OCI-LY1 (cell line): ENCODE results near the gene SMYD3.

Experiments
- H2AFZ ChIP-seq: fragments of 200-600 bp; sonication (generic), shearing (Covaris generic); 2 replicates; pipeline ENCODE4 v1.6.0; 2014; ENCODE audit warnings: antibody characterized with exemption, mild to moderate bottlenecking, low read length
- H3F3A ChIP-seq: fragments of 200-600 bp; sonication (generic), shearing (Covaris generic); 2 replicates; pipeline ENCODE4 v1.6.0; 2014; ENCODE audit warnings: mild to moderate bottlenecking, antibody characterized with exemption, low read length, moderate library complexity; ENCODE audit not compliant: insufficient read depth
- H3K27ac ChIP-seq: fragments of 200-600 bp; sonication (generic); 2 replicates; pipeline ENCODE4 v1.5.1; 2014; ENCODE audit warnings: low read length, mixed run types, mild to moderate bottlenecking, low read depth; ENCODE audit not compliant: poor library complexity, severe bottlenecking
- H3K27me3 ChIP-seq: fragments of 200-600 bp; sonication (generic); 2 replicates; pipeline ENCODE4 v1.6.0; 2014; ENCODE audit warnings: antibody characterized with exemption, mild to moderate bottlenecking, low read length, moderate library complexity; ENCODE audit not compliant: insufficient read depth
- H3K36me3 ChIP-seq: fragments of 200-600 bp; sonication (generic); 2 replicates; pipeline ENCODE4 v1.6.1; 2014; ENCODE audit warnings: mild to moderate bottlenecking, antibody characterized with exemption, low read length, moderate library complexity, mixed read lengths; ENCODE audit not compliant: insufficient read depth
- H3K4me1 ChIP-seq: fragments of 200-600 bp; sonication (generic); 2 replicates; pipeline ENCODE4 v1.5.1; 2014; ENCODE audit warnings: mild to moderate bottlenecking, low read length, moderate library complexity; ENCODE audit not compliant: insufficient read depth, severe bottlenecking
- H3K4me2 ChIP-seq: fragments of 200-600 bp; sonication (generic), shearing (Covaris generic); 2 replicates; pipeline ENCODE4 v1.6.1; 2014; ENCODE audit warnings: low read length
- H3K4me3 ChIP-seq: fragments of 200-600 bp; sonication (generic); 2 replicates; pipeline ENCODE4 v1.5.1; 2014; ENCODE audit warnings: low read length, low read depth, mild to moderate bottlenecking, mixed read lengths; ENCODE audit not compliant: poor library complexity, severe bottlenecking
- H3K79me2 ChIP-seq: fragments of 200-600 bp; shearing (Covaris generic); 2 replicates; pipeline ENCODE4 v1.6.1; 2016; ENCODE audit warnings: mixed run types, low read length, mixed read lengths; ENCODE audit not compliant: insufficient read depth
- H3K9ac ChIP-seq: fragments of 200-600 bp; sonication (generic), shearing (Covaris generic); 2 replicates; pipeline ENCODE4 v1.6.1; 2014; ENCODE audit warnings: mild to moderate bottlenecking, low read length, mixed read lengths
- H3K9me2 ChIP-seq: fragments of 200-600 bp; sonication (generic), shearing (Covaris generic); 2 replicates; pipeline ENCODE4 v1.6.1; 2014; ENCODE audit warnings: low read depth, mild to moderate bottlenecking, low read length, mixed read lengths
- H3K9me3 ChIP-seq: fragments of 200-600 bp; shearing (Covaris generic); 2 replicates; pipeline ENCODE4 v1.6.1; 2014; ENCODE audit warnings: low read length, mixed read lengths
- H4K20me1 ChIP-seq: fragments of 200-600 bp; sonication (generic), shearing (Covaris generic); 2 replicates; pipeline ENCODE4 v1.6.0; 2016; ENCODE audit warnings: mild to moderate bottlenecking, low read length; ENCODE audit not compliant: insufficient read depth
- EZH2 ChIP-seq: fragments of 200-600 bp; sonication (generic), shearing (Covaris generic); IDR thresholded peaks from 2 replicates; pipeline ENCODE4 v1.8.0; 2017; ENCODE audit warnings: borderline replicate concordance, mixed run types, mild to moderate bottlenecking, antibody characterized with exemption, low read length, moderate library complexity, mixed read lengths
- TF ChIP-seq, protein P1 (sequence below): fragments of 200-600 bp; sonication (generic), shearing (Covaris generic); IDR thresholded peaks from 2 replicates; pipeline ENCODE4 v1.5.1; 2017; ENCODE audit warnings: mild to moderate bottlenecking, antibody characterized with exemption, low read length, moderate library complexity, mixed read lengths

The SMYD3 gene

DNA sequence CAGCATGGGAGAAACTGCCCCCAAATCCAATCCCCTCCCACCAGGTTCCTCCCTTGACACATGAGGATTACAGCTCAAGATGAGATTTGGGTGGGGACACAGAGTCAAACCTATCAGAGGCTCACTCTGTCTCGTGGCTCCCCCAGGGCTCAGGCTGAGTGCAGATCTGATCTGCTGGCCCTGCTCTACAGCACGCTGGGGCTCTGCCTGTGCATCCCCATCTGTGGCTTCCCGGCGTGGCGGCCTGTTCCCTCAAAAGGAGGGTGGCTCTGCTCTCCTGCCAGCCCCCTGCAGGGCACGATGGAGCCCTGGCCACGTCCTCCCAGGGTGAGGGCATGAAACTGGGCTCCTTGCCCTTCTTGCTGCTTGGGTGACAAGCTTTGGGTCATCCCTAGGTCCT, 19.8 kb upstream of the SMYD3 start:
- Histone ChIP-seq H3K27ac (no peak overlapping the region), H3K36me3 (no peaks in the 10 kb centered on the region; the same call in 1 of the 2 replicates), H3K79me2 (no peaks in the 10 kb centered on the region), H3K4me3 (no peak overlapping the region), H3K4me2 (no peak overlapping the region), H3K27me3 (peaks cover 7% of the 10 kb centered on the region; the same call in 1 of the 2 replicates), H3K9me2 (no peaks in the 10 kb centered on the region), H3K4me1 (peaks cover 11% of the 10 kb centered on the region), H3K9me3 (peaks cover 9% of the 10 kb centered on the region; the same call in 1 of the 2 replicates), H3F3A (no peaks in the 10 kb centered on the region), H4K20me1 (no peaks in the 10 kb centered on the region), H2AFZ (no peak overlapping the region), H3K9ac (no peak overlapping the region)
- TF ChIP-seq, protein P1, sequence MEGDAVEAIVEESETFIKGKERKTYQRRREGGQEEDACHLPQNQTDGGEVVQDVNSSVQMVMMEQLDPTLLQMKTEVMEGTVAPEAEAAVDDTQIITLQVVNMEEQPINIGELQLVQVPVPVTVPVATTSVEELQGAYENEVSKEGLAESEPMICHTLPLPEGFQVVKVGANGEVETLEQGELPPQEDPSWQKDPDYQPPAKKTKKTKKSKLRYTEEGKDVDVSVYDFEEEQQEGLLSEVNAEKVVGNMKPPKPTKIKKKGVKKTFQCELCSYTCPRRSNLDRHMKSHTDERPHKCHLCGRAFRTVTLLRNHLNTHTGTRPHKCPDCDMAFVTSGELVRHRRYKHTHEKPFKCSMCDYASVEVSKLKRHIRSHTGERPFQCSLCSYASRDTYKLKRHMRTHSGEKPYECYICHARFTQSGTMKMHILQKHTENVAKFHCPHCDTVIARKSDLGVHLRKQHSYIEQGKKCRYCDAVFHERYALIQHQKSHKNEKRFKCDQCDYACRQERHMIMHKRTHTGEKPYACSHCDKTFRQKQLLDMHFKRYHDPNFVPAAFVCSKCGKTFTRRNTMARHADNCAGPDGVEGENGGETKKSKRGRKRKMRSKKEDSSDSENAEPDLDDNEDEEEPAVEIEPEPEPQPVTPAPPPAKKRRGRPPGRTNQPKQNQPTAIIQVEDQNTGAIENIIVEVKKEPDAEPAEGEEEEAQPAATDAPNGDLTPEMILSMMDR = no peak
- no peak for TF ChIP-seq EZH2

DNA sequence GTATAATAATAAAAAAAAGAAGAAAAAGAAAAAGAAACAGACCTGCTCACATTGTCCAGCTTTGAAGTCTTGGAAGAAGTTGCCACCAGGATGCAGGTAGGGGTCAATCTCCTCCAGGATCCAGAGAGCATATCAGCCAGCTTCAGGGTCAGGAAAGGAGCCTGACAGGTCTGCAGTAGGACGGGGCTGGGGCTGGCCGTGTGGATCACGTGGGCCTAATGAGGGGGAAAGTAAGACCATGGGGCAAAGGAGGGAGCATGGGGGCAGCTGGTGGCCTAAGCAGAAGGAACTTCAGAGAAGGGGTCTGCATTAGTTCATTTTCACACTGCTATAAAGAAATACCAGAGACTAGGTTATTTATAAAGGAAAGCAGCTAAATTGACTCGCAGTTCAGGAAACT, 19.3 kb upstream of the SMYD3 start:
- Histone ChIP-seq H3K27ac (no peak overlapping the region), H3K4me3 (no peak overlapping the region), H2AFZ (no peak overlapping the region), H3K9me2 (no peaks in the 10 kb centered on the region), H3K9ac (no peak overlapping the region), H3F3A (no peaks in the 10 kb centered on the region), H3K9me3 (peaks cover 9% of the 10 kb centered on the region; the same call in 1 of the 2 replicates), H3K4me1 (peaks cover 11% of the 10 kb centered on the region), H3K27me3 (peaks cover 7% of the 10 kb centered on the region; the same call in 1 of the 2 replicates), H3K36me3 (no peaks in the 10 kb centered on the region; the same call in 1 of the 2 replicates), H4K20me1 (no peaks in the 10 kb centered on the region), H3K4me2 (no peak overlapping the region), H3K79me2 (no peaks in the 10 kb centered on the region)
- TF ChIP-seq, protein P1 = no peak
- TF ChIP-seq EZH2 = no peak

DNA sequence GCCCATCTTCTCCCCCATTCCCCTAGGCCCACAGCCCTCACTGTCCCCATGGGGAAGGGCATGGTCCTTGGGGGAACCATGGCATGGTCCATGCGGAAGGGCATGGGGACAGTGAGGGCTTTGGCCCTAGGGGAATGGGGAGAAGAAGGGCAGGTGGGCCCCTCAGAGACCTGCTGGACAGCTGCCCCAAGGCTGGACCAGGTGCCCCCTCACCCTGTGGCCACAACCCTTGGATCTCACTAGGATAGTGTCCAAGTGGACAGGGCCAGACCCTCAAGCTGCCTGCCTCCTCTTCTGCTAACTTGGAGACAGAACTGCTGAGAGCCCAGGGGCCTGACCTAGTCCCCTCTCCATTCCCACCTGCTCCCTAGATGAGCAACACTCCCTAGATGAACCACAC, 12.4 kb upstream of the SMYD3 start:
- H3K9me3 ChIP-seq = peaks cover 16% of the 10 kb centered on the region
- H4K20me1 ChIP-seq = no peaks in the 10 kb centered on the region
- no peak overlapping the region for H3K9ac ChIP-seq
- H2AFZ ChIP-seq = no peak overlapping the region
- no peaks in the 10 kb centered on the region for H3K27me3 ChIP-seq
- H3K9me2 ChIP-seq = no peaks in the 10 kb centered on the region
- H3F3A ChIP-seq = no peaks in the 10 kb centered on the region
- no peaks in the 10 kb centered on the region for H3K36me3 ChIP-seq
- no peaks in the 10 kb centered on the region for H3K79me2 ChIP-seq
- H3K27ac ChIP-seq = no peak overlapping the region
- H3K4me1 ChIP-seq = no peaks in the 10 kb centered on the region
- no peak overlapping the region for H3K4me3 ChIP-seq
- TF ChIP-seq, protein P1 = no peak
- no peak for TF ChIP-seq EZH2
- no peak overlapping the region for H3K4me2 ChIP-seq
